CD1c-positive myeloid dendritic cell (primary cell): ENCODE results near the gene NFKB2.
A peak's percentile ranks its signal among the peaks of the same experiment; 100 is the strongest.

ENCODE experiments used
- DNase-seq: peaks from one replicate; pipeline ENCODE4 v3.0.0-alpha.2; 2016; ENCODE audit errors: extremely low spot score

NFKB2 gene

GRCh38 chr10:102422545-102423129 lies 27.1 kb downstream of the NFKB2 start:
- peak; percentile 85 for DNase-seq

GRCh38 chr10:102423372-102423968 lies 28.0 kb downstream of the NFKB2 start:
- DNase-seq, result no peak

- no peak for DNase-seq
Measured at GRCh38 chr10:102424145-102424544, 28.6 kb downstream of the NFKB2 start.

GRCh38 chr10:102424916-102425315 lies 29.4 kb downstream of the NFKB2 start:
- DNase-seq, result no peak

GRCh38 chr10:102425444-102425843 lies 29.9 kb downstream of the NFKB2 start:
- no peak for DNase-seq

- DNase-seq, result no peak
Measured at GRCh38 chr10:102426803-102427287, 31.3 kb downstream of the NFKB2 start.

- no peak for DNase-seq
Measured at GRCh38 chr10:102429468-102429867, 34.0 kb downstream of the NFKB2 start.

- DNase-seq, result no peak
Measured at GRCh38 chr10:102431452-102432124, 36.1 kb downstream of the NFKB2 start.

- peak; percentile 98 for DNase-seq
Measured at GRCh38 chr10:102432162-102432950, 36.9 kb downstream of the NFKB2 start, which contains the start of gene CUEDC2. CUEDC2 (minus strand) TSS chr10:102432574; CDS start chr10:102425188, 7,386 bp downstream.

GRCh38 chr10:102433619-102434046 lies 38.1 kb downstream of the NFKB2 start:
- DNase-seq, result peak; percentile 66

- DNase-seq, result peak; percentile 62
Measured at GRCh38 chr10:102434394-102435132, 39.1 kb downstream of the NFKB2 start.

GRCh38 chr10:102435133-102435497 lies 39.6 kb downstream of the NFKB2 start:
- DNase-seq, result no peak

- DNase-seq, result peak; percentile 89
Measured at GRCh38 chr10:102435529-102436233, 40.2 kb downstream of the NFKB2 start.

GRCh38 chr10:102436312-102436711 lies 40.8 kb downstream of the NFKB2 start:
- DNase-seq, result no peak

GRCh38 chr10:102437515-102437914 lies 42.0 kb downstream of the NFKB2 start:
- no peak for DNase-seq

GRCh38 chr10:102438374-102438773 lies 42.9 kb downstream of the NFKB2 start:
- no peak for DNase-seq

- DNase-seq, result peak; percentile 17
Measured at GRCh38 chr10:102444851-102445250, 49.3 kb downstream of the NFKB2 start.

GRCh38 chr10:102449321-102450123 lies 54.0 kb downstream of the NFKB2 start:
- peak; percentile 65 for DNase-seq

GRCh38 chr10:102450124-102450373 lies 54.5 kb downstream of the NFKB2 start:
- DNase-seq, result no peak

- peak; percentile 93 for DNase-seq
Measured at GRCh38 chr10:102450374-102451104, 55.0 kb downstream of the NFKB2 start.
